Progenitor cell of endocrine pancreas (in vitro differentiated cells): ENCODE results near the gene GPX2. TPM values are rescaled to one million over a fixed set of nuclear protein-coding genes. Genes with fewer than 3 reads are reported as not detected.
"Not testable (repeated sequence)": the region's sequence is repeated elsewhere in the genome, so short reads cannot be mapped to it uniquely, and the experiment has no call there.

Experiments used
- DNase-seq: peaks from one replicate; pipeline ENCODE4 v3.0.0; 2021; ENCODE audit warnings: low spot score; ENCODE audit not compliant: unreplicated experiment
- H3K27ac Mint-ChIP-seq: 2 replicates; pipeline ENCODE4 v1.8.0; 2021; ENCODE audit warnings: mild to moderate bottlenecking, moderate library complexity, mixed read lengths
- H3K27me3 Mint-ChIP-seq: 2 replicates; pipeline ENCODE4 v1.8.0; 2021; ENCODE audit warnings: mixed read lengths
- H3K36me3 Mint-ChIP-seq: 2 replicates; pipeline ENCODE4 v1.8.0; 2022; ENCODE audit warnings: mixed read lengths; ENCODE audit not compliant: insufficient read depth
- H3K4me1 Mint-ChIP-seq: 2 replicates; pipeline ENCODE4 v1.8.0; 2021; ENCODE audit warnings: low read depth, mixed read lengths
- H3K4me3 Mint-ChIP-seq: 2 replicates; pipeline ENCODE4 v1.8.0; 2021; ENCODE audit warnings: low read depth, mild to moderate bottlenecking, moderate library complexity, mixed read lengths
- H3K9me3 Mint-ChIP-seq: 2 replicates; pipeline ENCODE4 v1.8.0; 2021; ENCODE audit warnings: low read depth, mixed read lengths
- total RNA-seq: library from RNA; stranded (reverse); gene quantifications from 2 replicates; pipeline ENCODE4 v1.2.1, GENCODE V29; 2021
- TF ChIP-seq, protein P1 (sequence below): fragments of 200-600 bp; sonication (generic); IDR thresholded peaks from one replicate; pipeline ENCODE4 v1.5.0; 2021; ENCODE audit warnings: antibody characterized with exemption, mild to moderate bottlenecking; ENCODE audit not compliant: unreplicated experiment

The GPX2 gene
- total RNA-seq, 1 donor from 2014 or later = 11.0 TPM

- H3K27me3 Mint-ChIP-seq = peaks cover 5% of the 10 kb centered on the region
- peak; percentile 94 for DNase-seq
- peak within 1 kb of the TSS; percentile 95 for H3K27ac Mint-ChIP-seq
- no peaks in the 10 kb centered on the region for H3K9me3 Mint-ChIP-seq
- TF ChIP-seq, protein P1, sequence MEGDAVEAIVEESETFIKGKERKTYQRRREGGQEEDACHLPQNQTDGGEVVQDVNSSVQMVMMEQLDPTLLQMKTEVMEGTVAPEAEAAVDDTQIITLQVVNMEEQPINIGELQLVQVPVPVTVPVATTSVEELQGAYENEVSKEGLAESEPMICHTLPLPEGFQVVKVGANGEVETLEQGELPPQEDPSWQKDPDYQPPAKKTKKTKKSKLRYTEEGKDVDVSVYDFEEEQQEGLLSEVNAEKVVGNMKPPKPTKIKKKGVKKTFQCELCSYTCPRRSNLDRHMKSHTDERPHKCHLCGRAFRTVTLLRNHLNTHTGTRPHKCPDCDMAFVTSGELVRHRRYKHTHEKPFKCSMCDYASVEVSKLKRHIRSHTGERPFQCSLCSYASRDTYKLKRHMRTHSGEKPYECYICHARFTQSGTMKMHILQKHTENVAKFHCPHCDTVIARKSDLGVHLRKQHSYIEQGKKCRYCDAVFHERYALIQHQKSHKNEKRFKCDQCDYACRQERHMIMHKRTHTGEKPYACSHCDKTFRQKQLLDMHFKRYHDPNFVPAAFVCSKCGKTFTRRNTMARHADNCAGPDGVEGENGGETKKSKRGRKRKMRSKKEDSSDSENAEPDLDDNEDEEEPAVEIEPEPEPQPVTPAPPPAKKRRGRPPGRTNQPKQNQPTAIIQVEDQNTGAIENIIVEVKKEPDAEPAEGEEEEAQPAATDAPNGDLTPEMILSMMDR = no peak
- H3K4me1 Mint-ChIP-seq = peaks cover 11% of the 10 kb centered on the region
- H3K36me3 Mint-ChIP-seq = peaks cover 2% of the 10 kb centered on the region
- peak within 1 kb of the TSS; percentile 92 for H3K4me3 Mint-ChIP-seq
Measured at GRCh38 chr14:64914237-64915028, 28.1 kb downstream of the GPX2 start, which contains the start of gene CHURC1. Gene CHURC1 (plus strand): TSS chr14:64914455. CDS start chr14:64914496, 41 bp downstream.

DNA sequence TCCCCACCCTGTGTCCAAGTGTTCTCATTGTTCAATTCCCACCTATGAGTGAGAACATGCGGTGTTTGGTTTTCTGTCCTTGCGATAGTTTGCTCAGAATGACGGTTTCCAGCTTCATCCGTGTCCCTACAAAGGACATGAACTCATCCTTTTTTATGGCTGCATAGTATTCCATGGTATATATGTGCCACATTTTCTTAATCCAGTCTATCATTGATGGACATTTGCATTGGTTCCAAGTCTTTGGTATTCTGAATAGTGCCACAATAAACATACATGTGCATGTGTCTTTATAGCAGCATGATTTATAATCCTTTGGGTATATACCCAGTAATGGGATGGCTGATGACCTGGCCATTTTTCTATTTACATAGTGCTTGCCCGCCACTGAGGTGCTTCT is 29.1 kb downstream of the GPX2 start:
- not testable (repeated sequence) for DNase-seq, H3K27me3 Mint-ChIP-seq, H3K36me3 Mint-ChIP-seq, H3K27ac Mint-ChIP-seq, H3K9me3 Mint-ChIP-seq
- peak overlapping the region; percentile 92 for H3K4me3 Mint-ChIP-seq
- H3K4me1 Mint-ChIP-seq = peaks cover 11% of the 10 kb centered on the region

- H3K36me3 Mint-ChIP-seq = no peaks in the 10 kb centered on the region
- peaks cover 11% of the 10 kb centered on the region for H3K4me1 Mint-ChIP-seq
- no peak overlapping the region for H3K4me3 Mint-ChIP-seq
- TF ChIP-seq, protein P1 = no peak
- H3K9me3 Mint-ChIP-seq = no peaks in the 10 kb centered on the region
- DNase-seq = no peak
- H3K27ac Mint-ChIP-seq = no peak overlapping the region
- H3K27me3 Mint-ChIP-seq = peaks cover 5% of the 10 kb centered on the region
Measured at GRCh38 chr14:64912261-64912660, 30.3 kb downstream of the GPX2 start.

- Mint-ChIP-seq H3K27me3 (peaks cover 9% of the 10 kb centered on the region), H3K4me1 (peaks cover 9% of the 10 kb centered on the region), H3K27ac (no peak overlapping the region), H3K4me3 (no peak overlapping the region), H3K36me3 (no peaks in the 10 kb centered on the region), H3K9me3 (no peaks in the 10 kb centered on the region)
- no peak for DNase-seq
- TF ChIP-seq, protein P1 = peak; percentile 72
Measured at GRCh38 chr14:64910847-64911495, 31.6 kb downstream of the GPX2 start.

- H3K36me3 Mint-ChIP-seq = no peaks in the 10 kb centered on the region
- TF ChIP-seq, protein P1 = no peak
- H3K9me3 Mint-ChIP-seq = no peaks in the 10 kb centered on the region
- no peak for DNase-seq
- H3K4me1 Mint-ChIP-seq = no peaks in the 10 kb centered on the region
- H3K27me3 Mint-ChIP-seq = peaks cover 22% of the 10 kb centered on the region
- H3K4me3 Mint-ChIP-seq = no peak overlapping the region
- H3K27ac Mint-ChIP-seq = no peak overlapping the region
Measured at GRCh38 chr14:64906022-64906421, 36.5 kb downstream of the GPX2 start.
